Psoas muscle (tissue), 8 donors: ENCODE results near the gene ABCG1. TPM values are rescaled to one million over a fixed set of nuclear protein-coding genes. Genes with fewer than 3 reads are reported as not detected.
A peak's percentile ranks its signal among the peaks of the same experiment; 100 is the strongest.

Source experiments
- ATAC-seq, 4 donors: fragments of 200-7000 bp; cut with Tn5 transposase; one replicate each; pipeline ENCODE4 v1.9.1; 2020; ENCODE audit warnings: moderate library complexity in 3 of 4, mild to moderate bottlenecking in 2 of 4
- DNase-seq, 2 donors: peaks; one replicate each; pipeline ENCODE4 v3.0.0-alpha.2; 2020
- H3K27ac ChIP-seq: fragments of 200-600 bp; one replicate; pipeline ENCODE4 v1.8.0; 2022
- H3K27me3 ChIP-seq, 3 donors: fragments of 200-600 bp in 1 of 3; one replicate each; pipeline versions ENCODE4 v1.6.1 to v1.8.0; 2013 to 2022; ENCODE audit warnings: low read length in 2 of 3, mild to moderate bottlenecking in 2 of 3, moderate library complexity in 1 of 3; ENCODE audit not compliant: insufficient read depth in 3 of 3
- H3K36me3 ChIP-seq, 2 donors: fragments of 200-600 bp in 1 of 2; one replicate each; pipeline versions ENCODE4 v1.6.1 to v1.8.0; 2013 to 2022; ENCODE audit warnings: low read depth in 1 of 2, mild to moderate bottlenecking in 1 of 2, moderate library complexity in 1 of 2; ENCODE audit not compliant: insufficient read depth in 1 of 2
- H3K4me1 ChIP-seq: fragments of 200-600 bp; one replicate; pipeline ENCODE4 v1.8.0; 2022
- H3K4me3 ChIP-seq: fragments of 200-600 bp; one replicate; pipeline ENCODE4 v1.8.0; 2022; ENCODE audit warnings: mild to moderate bottlenecking
- H3K9me3 ChIP-seq: fragments of 200-600 bp; one replicate; pipeline ENCODE4 v1.8.0; 2022
- CTCF ChIP-seq: fragments of 200-600 bp; IDR thresholded peaks from one replicate; pipeline ENCODE4 v1.8.0; 2022; ENCODE audit warnings: antibody characterized with exemption
- WGBS, 3 donors: extraction: QIAGEN DNeasy Blood & Tissue Kit; methylation state at CpG; one replicate each; pipeline versions ENCODE4 v1.1.6 to v1.1.7; 2013; 5-methylcytosine and 5-hydroxymethylcytosine counted together
- intact Hi-C, 2 donors: fragments of 100-400 bp; cut with DNase I; formaldehyde crosslinking; loops; one replicate each; pipeline versions ENCODE4 v1.11.0 to v1.14.2; 2022
- polyA plus RNA-seq, 3 donors: library from polyadenylated mRNA; stranded (reverse); fragments of 200-250 nt; gene quantifications; one replicate each; pipeline ENCODE4 v1.2.3, GENCODE V29; 2013
- total RNA-seq, 4 donors: library from RNA; stranded (reverse); fragmentation: NEBNext Ultra II Directional in 2 of 4; extraction: Animal tissue kit (Norgen Biotek cat#: 25700) in 2 of 4; gene quantifications; one replicate each; pipeline versions ENCODE4 v1.2.1 to v1.2.4, GENCODE V29; 2021 to 2023
- donor health status: healthy with polysubstance abuse.
- donor health status: DM: no; HTN: no; CAD: no; lungs with moderate emphysema.
- donor health status: Bipolar disorder and iron deficiency.
- donor health status: healthy.
- donor health status: DM: yes; HTN: yes; CAD: no.
- donor health status: DM: no; HTN: no; CAD: no.
- donor health status: DM: no; HTN: no; CAD: no.
- donor health status: DM: yes; HTN: yes; CAD: no.

Gene ABCG1
- total and polyA plus RNA-seq, 7 donors: 2.9 to 35.8 (median 4.4) TPM

- no peak for TF ChIP-seq CTCF
- no peak for ATAC-seq
- Histone ChIP-seq H3K4me1 (no peaks in the 10 kb centered on the region), H3K4me3 (no peak overlapping the region), H3K27ac (no peak overlapping the region), H3K36me3 (peaks cover 0 to 51% of the 10 kb centered on the region in 2 donors), H3K9me3 (no peaks in the 10 kb centered on the region), H3K27me3 (no peaks in the 10 kb centered on the region)
- WGBS, 3 donors: 79 to 83% (median 79%) methylated on average over 11 of the region's 11 CpGs
- peak in 1 of 2 donors; percentile 41 for DNase-seq
- intact Hi-C loops: no loop called here
These were observed 60.9 kb downstream of the ABCG1 start for GRCh38 chr21:42279888-42280287.

GRCh38 chr21:42280356-42281180, 61.6 kb downstream of the ABCG1 start:
- Histone ChIP-seq H3K9me3 (no peaks in the 10 kb centered on the region), H3K27ac (no peak overlapping the region), H3K36me3 (peaks cover 0 to 46% of the 10 kb centered on the region in 2 donors), H3K4me3 (no peak overlapping the region), H3K4me1 (no peaks in the 10 kb centered on the region), H3K27me3 (no peaks in the 10 kb centered on the region)
- ATAC-seq: no peak
- WGBS, 3 donors: 80 to 86% (median 85%) methylated on average over 22 of the region's 22 CpGs
- no peak for TF ChIP-seq CTCF
- intact Hi-C loops: no loop called here
- DNase-seq: peak in 1 of 2 donors; percentile 28

GRCh38 chr21:42281181-42281680, 62.3 kb downstream of the ABCG1 start:
- H3K36me3 ChIP-seq: peaks cover 0 to 52% of the 10 kb centered on the region in 2 donors
- no peak overlapping the region for H3K27ac ChIP-seq
- H3K4me3 ChIP-seq: no peak overlapping the region
- no peak for ATAC-seq
- 82 to 91% (median 87%) methylated on average over 12 of the region's 12 CpGs for WGBS, 3 donors
- intact Hi-C loops: no loop called here
- peak in 1 of 2 donors; percentile 35 for DNase-seq
- no peaks in the 10 kb centered on the region for H3K4me1 ChIP-seq
- no peak for TF ChIP-seq CTCF
- no peaks in the 10 kb centered on the region for H3K9me3 ChIP-seq
- H3K27me3 ChIP-seq: no peaks in the 10 kb centered on the region

- TF ChIP-seq CTCF: no peak
- intact Hi-C loops: no loop called here
- H3K36me3 ChIP-seq: peaks cover 0 to 53% of the 10 kb centered on the region in 2 donors
- DNase-seq: peak in 1 of 2 donors; percentile 38
- H3K27ac ChIP-seq: no peak overlapping the region
- H3K27me3 ChIP-seq: no peaks in the 10 kb centered on the region
- H3K4me3 ChIP-seq: no peak overlapping the region
- 89 to 91% (median 90%) methylated on average over 18 of the region's 18 CpGs for WGBS, 3 donors
- H3K9me3 ChIP-seq: no peaks in the 10 kb centered on the region
- no peak for ATAC-seq
- H3K4me1 ChIP-seq: no peaks in the 10 kb centered on the region
These were observed 63.1 kb downstream of the ABCG1 start for GRCh38 chr21:42282021-42282420.
